Suprapubic skin (tissue), 4 donors: ENCODE measurements around the gene ESF1. TPM values are rescaled to one million over a fixed set of nuclear protein-coding genes. Genes with fewer than 3 reads are reported as not detected.

Experiments
- DNase-seq, 2 donors: peaks; one replicate each; pipeline ENCODE4 v3.0.0-alpha.2; 2019; ENCODE audit warnings: low spot score in 2 of 2
- H3K27ac ChIP-seq: fragments of 200-600 bp; sonication (generic); one replicate; pipeline ENCODE4 v1.5.1; 2019
- H3K27me3 ChIP-seq: fragments of 200-600 bp; sonication (generic); one replicate; pipeline ENCODE4 v1.5.1; 2019
- H3K36me3 ChIP-seq: fragments of 200-600 bp; sonication (generic); one replicate; pipeline ENCODE4 v1.5.1; 2019
- H3K4me1 ChIP-seq: fragments of 200-600 bp; sonication (generic); one replicate; pipeline ENCODE4 v1.5.1; 2019
- H3K4me3 ChIP-seq: fragments of 200-600 bp; sonication (generic); one replicate; pipeline ENCODE4 v1.5.1; 2019; ENCODE audit warnings: mild to moderate bottlenecking
- H3K9me3 ChIP-seq: fragments of 200-600 bp; sonication (generic); one replicate; pipeline ENCODE4 v1.5.1; 2019
- EP300 ChIP-seq: sonication (generic); formaldehyde crosslinking; IDR thresholded peaks from one replicate; pipeline ENCODE4 v1.6.1; 2017; ENCODE audit warnings: antibody characterized with exemption
- POLR2A ChIP-seq, 2 donors: fragments of 450-650 bp; IDR thresholded peaks; one replicate each; pipeline ENCODE4 v1.6.1; 2017; ENCODE audit warnings: antibody characterized with exemption in 2 of 2, mild to moderate bottlenecking in 2 of 2, moderate library complexity in 2 of 2
- POLR2AphosphoS5 ChIP-seq, 3 donors: sonication (generic); formaldehyde crosslinking; IDR thresholded peaks; one replicate each; pipeline ENCODE4 v1.6.1; 2017; ENCODE audit warnings: antibody characterized with exemption in 3 of 3
- WGBS: methylation state at CpG from one replicate; pipeline ENCODE4 v1.1.5; 2018; 5-methylcytosine and 5-hydroxymethylcytosine counted together
- total RNA-seq, 4 donors: library from RNA; depleted of rRNA; stranded (reverse); fragments of >200 nt; gene quantifications; one replicate each; pipeline ENCODE4 v1.1.0, GENCODE V29; 2016
- TF ChIP-seq, protein P1 (sequence below), 2 donors: fragments of 200-600 bp in 1 of 2; fragments of 450-650 bp in 1 of 2; sonication (generic) in 1 of 2; IDR thresholded peaks; one replicate each; pipeline ENCODE4 v1.5.1; 2016 to 2019; ENCODE audit warnings: antibody characterized with exemption in 2 of 2, mild to moderate bottlenecking in 1 of 2, moderate library complexity in 1 of 2

The ESF1 gene
- total RNA-seq, 4 donors from 2014 or later: 9.0 to 20.4 (median 10.9) TPM

DNA sequence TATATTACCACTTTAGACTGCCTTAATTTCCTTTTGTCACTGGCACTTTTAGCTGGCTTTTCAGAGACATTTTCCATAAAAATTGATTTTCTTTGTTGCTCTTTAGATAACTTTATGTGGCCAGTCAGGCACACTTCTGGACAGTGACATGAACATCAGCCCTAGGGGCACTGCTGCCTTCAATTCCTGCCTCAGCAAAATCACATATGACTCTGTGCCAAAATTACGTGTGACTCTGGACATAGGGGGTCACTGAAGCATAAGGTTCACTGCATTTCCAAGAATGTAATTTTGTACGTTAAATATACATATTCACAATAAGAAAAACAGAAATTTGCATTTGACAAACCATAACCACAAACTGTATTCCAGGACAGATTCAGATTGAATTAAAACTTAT, 66.5 kb downstream of the ESF1 start:
- Histone ChIP-seq H3K4me1 (no peaks in the 10 kb centered on the region), H3K27me3 (no peaks in the 10 kb centered on the region), H3K36me3 (peaks cover 45% of the 10 kb centered on the region), H3K4me3 (no peak overlapping the region), H3K27ac (no peak overlapping the region), H3K9me3 (no peaks in the 10 kb centered on the region)
- 93% methylated on average over 2 of the region's 2 CpGs for WGBS
- DNase-seq: no peak
- TF ChIP-seq POLR2A (IDR thresholded peaks at IDR 0.05): no peak
- TF ChIP-seq, protein P1, sequence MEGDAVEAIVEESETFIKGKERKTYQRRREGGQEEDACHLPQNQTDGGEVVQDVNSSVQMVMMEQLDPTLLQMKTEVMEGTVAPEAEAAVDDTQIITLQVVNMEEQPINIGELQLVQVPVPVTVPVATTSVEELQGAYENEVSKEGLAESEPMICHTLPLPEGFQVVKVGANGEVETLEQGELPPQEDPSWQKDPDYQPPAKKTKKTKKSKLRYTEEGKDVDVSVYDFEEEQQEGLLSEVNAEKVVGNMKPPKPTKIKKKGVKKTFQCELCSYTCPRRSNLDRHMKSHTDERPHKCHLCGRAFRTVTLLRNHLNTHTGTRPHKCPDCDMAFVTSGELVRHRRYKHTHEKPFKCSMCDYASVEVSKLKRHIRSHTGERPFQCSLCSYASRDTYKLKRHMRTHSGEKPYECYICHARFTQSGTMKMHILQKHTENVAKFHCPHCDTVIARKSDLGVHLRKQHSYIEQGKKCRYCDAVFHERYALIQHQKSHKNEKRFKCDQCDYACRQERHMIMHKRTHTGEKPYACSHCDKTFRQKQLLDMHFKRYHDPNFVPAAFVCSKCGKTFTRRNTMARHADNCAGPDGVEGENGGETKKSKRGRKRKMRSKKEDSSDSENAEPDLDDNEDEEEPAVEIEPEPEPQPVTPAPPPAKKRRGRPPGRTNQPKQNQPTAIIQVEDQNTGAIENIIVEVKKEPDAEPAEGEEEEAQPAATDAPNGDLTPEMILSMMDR (IDR thresholded peaks at IDR 0.05): no peak
- no peak for TF ChIP-seq EP300
- no peak for TF ChIP-seq POLR2AphosphoS5 (IDR thresholded peaks at IDR 0.05)

DNA sequence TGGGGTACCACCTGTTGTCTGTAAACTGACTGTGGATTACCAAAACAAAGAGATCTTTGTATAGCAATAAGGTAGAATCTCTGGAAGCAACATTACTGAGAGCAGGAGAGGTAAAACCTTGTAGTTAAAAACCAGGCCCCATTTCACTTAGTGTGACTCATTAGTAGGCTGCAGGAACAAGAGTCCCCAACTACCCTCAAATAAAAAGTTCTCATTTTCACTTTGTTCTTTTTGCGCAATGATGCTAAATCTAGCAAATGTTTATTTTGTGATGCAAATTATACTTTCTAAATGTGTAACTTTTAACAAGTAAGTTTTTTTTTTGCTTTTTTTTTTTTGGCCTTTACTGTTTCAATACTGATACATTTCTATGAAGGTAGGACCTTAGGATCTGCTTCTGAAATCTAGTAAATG, 67.1 kb downstream of the ESF1 start:
- Histone ChIP-seq H3K9me3 (no peaks in the 10 kb centered on the region), H3K36me3 (peaks cover 46% of the 10 kb centered on the region), H3K27me3 (no peaks in the 10 kb centered on the region), H3K4me3 (no peak overlapping the region), H3K4me1 (no peaks in the 10 kb centered on the region), H3K27ac (no peak overlapping the region)
- DNase-seq: no peak
- 95% methylated on average over 1 of the region's 1 CpG for WGBS
- TF ChIP-seq POLR2A (IDR thresholded peaks at IDR 0.05) (no peak), POLR2AphosphoS5 (IDR thresholded peaks at IDR 0.05) (no peak), EP300 (no peak)
- TF ChIP-seq, protein P1 (IDR thresholded peaks at IDR 0.05): no peak

DNA sequence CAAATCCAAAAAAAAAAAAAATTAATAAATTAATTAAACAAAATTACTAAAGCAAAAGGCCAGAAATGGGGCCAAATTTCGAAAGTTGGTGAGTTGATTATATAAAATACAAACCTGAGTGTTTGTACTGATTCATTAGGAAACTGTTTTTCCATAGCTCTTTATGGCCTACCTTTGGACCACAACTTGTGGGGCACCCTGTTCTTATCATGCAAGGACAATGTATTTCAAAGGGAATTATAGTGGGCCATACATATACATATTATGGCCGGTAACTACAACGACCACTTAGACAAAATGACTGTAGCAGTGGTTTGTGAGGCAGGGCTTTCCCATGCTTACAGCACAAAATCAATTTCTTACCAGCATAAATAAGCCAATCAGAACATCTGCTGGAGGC, 69.5 kb downstream of the ESF1 start:
- Histone ChIP-seq H3K36me3 (peaks cover 46% of the 10 kb centered on the region), H3K4me3 (no peak overlapping the region), H3K9me3 (peaks cover 6% of the 10 kb centered on the region), H3K27ac (no peak overlapping the region), H3K27me3 (no peaks in the 10 kb centered on the region), H3K4me1 (no peaks in the 10 kb centered on the region)
- WGBS: 93% methylated on average over 3 of the region's 3 CpGs
- no peak for DNase-seq
- TF ChIP-seq, protein P1 (IDR thresholded peaks at IDR 0.05): no peak
- TF ChIP-seq POLR2A (IDR thresholded peaks at IDR 0.05) (no peak), EP300 (no peak), POLR2AphosphoS5 (IDR thresholded peaks at IDR 0.05) (no peak)

DNA sequence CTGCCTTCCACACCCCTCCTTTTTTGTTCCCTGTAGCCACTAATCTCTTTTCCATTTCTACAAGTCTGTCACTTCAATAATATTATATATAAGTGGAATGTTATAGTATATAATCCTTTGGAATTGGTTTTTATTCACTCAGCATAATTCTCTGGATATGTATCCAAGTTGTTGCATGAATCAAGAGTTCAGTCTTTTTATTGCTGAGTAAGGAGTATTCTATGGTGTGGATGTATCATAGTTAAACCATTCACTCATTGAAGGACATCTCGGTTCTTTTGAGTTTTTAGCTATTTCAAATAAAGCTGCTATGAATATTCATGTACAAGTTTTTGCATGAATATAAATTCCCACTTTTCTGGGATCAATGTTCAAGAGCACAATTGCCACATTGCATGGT, 76.5 kb downstream of the ESF1 start:
- 79% methylated on average over 1 of the region's 1 CpG for WGBS
- Histone ChIP-seq H3K4me3 (no peak overlapping the region), H3K36me3 (peaks cover under 1% of the 10 kb centered on the region), H3K9me3 (peaks cover 6% of the 10 kb centered on the region), H3K4me1 (no peaks in the 10 kb centered on the region), H3K27ac (no peak overlapping the region), H3K27me3 (no peaks in the 10 kb centered on the region)
- no peak for DNase-seq
- TF ChIP-seq POLR2AphosphoS5 (IDR thresholded peaks at IDR 0.05) (no peak), EP300 (no peak), POLR2A (IDR thresholded peaks at IDR 0.05) (no peak)
- TF ChIP-seq, protein P1 (IDR thresholded peaks at IDR 0.05): no peak

- DNase-seq: no peak
- H3K4me1 ChIP-seq: no peaks in the 10 kb centered on the region
- TF ChIP-seq, protein P1 (IDR thresholded peaks at IDR 0.05): no peak
- TF ChIP-seq POLR2A (IDR thresholded peaks at IDR 0.05) (no peak), EP300 (no peak), POLR2AphosphoS5 (IDR thresholded peaks at IDR 0.05) (no peak)
These were observed 81.5 kb downstream of the ESF1 start for GRCh38 chr20:13703265-13703664.

More at GRCh38 chr20:13703265-13703664, 81.5 kb downstream of the ESF1 start:
- WGBS: 84% methylated on average over 9 of the region's 9 CpGs
- no peaks in the 10 kb centered on the region for H3K36me3 ChIP-seq
- no peaks in the 10 kb centered on the region for H3K9me3 ChIP-seq
- no peak overlapping the region for H3K4me3 ChIP-seq
- H3K27ac ChIP-seq: no peak overlapping the region
- H3K27me3 ChIP-seq: no peaks in the 10 kb centered on the region
